KMS-11 (cell line): ENCODE measurements around the gene PSG1.
"Not testable (repeated sequence)": the region's sequence is repeated elsewhere in the genome, so short reads cannot be mapped to it uniquely, and the experiment has no call there.

Experiments
- H2AFZ ChIP-seq: fragments of 200-600 bp; sonication (generic); 2 replicates; pipeline ENCODE4 v1.6.1; 2016; ENCODE audit warnings: antibody characterized with exemption, mixed run types, low read depth
- H3K27ac ChIP-seq: fragments of 200-600 bp; sonication (generic); 2 replicates; pipeline ENCODE4 v1.6.1; 2016; ENCODE audit warnings: mild to moderate bottlenecking, mixed run types
- H3K27me3 ChIP-seq: fragments of 200-600 bp; sonication (generic); 2 replicates; pipeline ENCODE4 v1.6.1; 2017; ENCODE audit warnings: mild to moderate bottlenecking, low read depth, mixed run types, moderate library complexity; ENCODE audit not compliant: insufficient read depth
- H3K36me3 ChIP-seq: fragments of 200-600 bp; sonication (generic); 2 replicates; pipeline ENCODE4 v1.6.1; 2017; ENCODE audit warnings: mild to moderate bottlenecking, mixed run types; ENCODE audit not compliant: insufficient read depth
- H3K4me1 ChIP-seq: fragments of 200-600 bp; sonication (generic); 2 replicates; pipeline ENCODE4 v1.6.1; 2016; ENCODE audit warnings: mild to moderate bottlenecking, low read depth, mixed run types; ENCODE audit not compliant: poor library complexity, severe bottlenecking
- H3K4me2 ChIP-seq: fragments of 200-600 bp; sonication (generic); 2 replicates; pipeline ENCODE4 v1.7.0; 2016; ENCODE audit warnings: mild to moderate bottlenecking, mixed run types
- H3K4me3 ChIP-seq: fragments of 200-600 bp; sonication (generic); IDR thresholded peaks from 2 replicates; pipeline ENCODE4 v1.6.1; 2017; ENCODE audit warnings: low read depth, low read length, mixed read lengths; ENCODE audit not compliant: insufficient read depth
- H3K79me2 ChIP-seq: fragments of 200-600 bp; sonication (generic); 2 replicates; pipeline ENCODE4 v1.6.1; 2016; ENCODE audit warnings: low read depth, mixed run types; ENCODE audit not compliant: insufficient read depth
- H3K9ac ChIP-seq: fragments of 200-600 bp; sonication (generic); 2 replicates; pipeline ENCODE4 v1.6.1; 2016; ENCODE audit warnings: mild to moderate bottlenecking, mixed run types
- H4K20me1 ChIP-seq: fragments of 200-600 bp; sonication (generic); 2 replicates; pipeline ENCODE4 v1.6.1; 2016; ENCODE audit warnings: mild to moderate bottlenecking, mixed run types; ENCODE audit not compliant: insufficient read depth

PSG1 gene

DNA sequence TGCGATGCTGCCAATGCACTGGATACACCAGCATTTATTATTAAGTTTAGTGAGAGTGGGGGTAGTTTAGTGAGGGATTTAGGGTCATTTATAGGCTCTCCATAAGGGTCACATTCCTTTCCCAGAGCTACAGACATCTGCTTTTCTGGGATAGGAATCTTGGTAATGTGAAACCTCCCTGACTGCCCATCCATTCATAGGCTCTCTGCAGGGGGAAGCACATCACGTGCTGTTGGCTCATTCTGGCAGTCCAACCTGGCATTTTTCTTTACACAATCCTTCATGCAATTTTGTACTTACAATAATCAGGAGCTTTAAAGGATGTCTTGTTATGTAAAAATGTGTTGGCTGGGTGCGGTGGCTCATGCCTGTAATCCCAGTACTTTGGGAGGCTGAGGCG is 21.0 kb upstream of the PSG1 start:
- not testable (repeated sequence) for H2AFZ ChIP-seq, H3K27me3 ChIP-seq, H3K4me3 ChIP-seq, H3K27ac ChIP-seq, H3K79me2 ChIP-seq, H4K20me1 ChIP-seq, H3K4me1 ChIP-seq, H3K36me3 ChIP-seq, H3K9ac ChIP-seq, H3K4me2 ChIP-seq

DNA sequence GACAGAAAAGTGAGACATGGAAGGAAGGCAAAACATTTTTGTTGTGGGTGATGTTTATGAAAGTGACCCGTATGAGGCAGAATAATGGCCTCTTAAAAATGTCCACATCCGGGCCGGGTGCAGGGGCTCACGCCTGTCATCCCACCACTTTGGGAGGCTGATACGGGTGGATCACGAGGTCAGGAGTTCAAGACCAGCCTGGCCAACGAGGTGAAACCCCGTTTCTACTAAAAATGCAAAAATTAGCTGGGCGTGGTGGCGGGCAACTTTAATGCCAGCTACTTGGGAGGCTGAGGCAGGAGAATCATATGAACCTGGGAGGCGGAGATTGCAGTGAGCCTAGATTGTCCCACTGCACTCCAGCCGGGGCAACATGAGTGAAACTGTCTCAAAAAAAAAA is 20.2 kb upstream of the PSG1 start:
- not testable (repeated sequence) for H3K79me2 ChIP-seq, H3K36me3 ChIP-seq, H3K9ac ChIP-seq, H3K4me1 ChIP-seq, H3K27ac ChIP-seq, H3K4me3 ChIP-seq, H4K20me1 ChIP-seq, H2AFZ ChIP-seq, H3K27me3 ChIP-seq, H3K4me2 ChIP-seq

- H2AFZ ChIP-seq, H3K4me3 ChIP-seq, H3K4me1 ChIP-seq, H3K27ac ChIP-seq, H3K9ac ChIP-seq, H4K20me1 ChIP-seq, H3K36me3 ChIP-seq, H3K4me2 ChIP-seq, H3K27me3 ChIP-seq, H3K79me2 ChIP-seq: not testable (repeated sequence)
Measured at GRCh38 chr19:42899110-42899509, 19.6 kb upstream of the PSG1 start.

DNA sequence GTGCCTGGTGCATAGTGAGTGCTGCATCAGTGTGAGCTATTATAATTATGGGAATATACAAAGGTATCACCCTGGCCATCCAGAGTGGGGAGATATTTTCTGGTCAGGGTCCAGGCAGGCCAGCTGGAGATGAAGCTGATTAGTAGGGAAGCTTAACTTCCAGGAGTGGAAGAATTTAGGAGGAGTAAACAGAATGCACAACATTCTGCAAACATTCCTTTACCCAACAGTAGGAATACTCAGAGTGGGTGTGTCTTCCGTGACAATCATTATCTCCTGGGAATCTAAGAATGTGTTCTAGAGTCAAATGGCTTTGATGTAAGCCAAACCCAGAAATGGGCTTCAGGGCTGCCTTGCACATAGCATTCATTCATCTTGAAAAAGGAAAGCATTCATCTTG is 19.1 kb upstream of the PSG1 start:
- not testable (repeated sequence) for H3K27ac ChIP-seq, H3K4me3 ChIP-seq, H4K20me1 ChIP-seq, H3K4me1 ChIP-seq, H3K36me3 ChIP-seq, H3K79me2 ChIP-seq, H2AFZ ChIP-seq, H3K9ac ChIP-seq, H3K4me2 ChIP-seq, H3K27me3 ChIP-seq

DNA sequence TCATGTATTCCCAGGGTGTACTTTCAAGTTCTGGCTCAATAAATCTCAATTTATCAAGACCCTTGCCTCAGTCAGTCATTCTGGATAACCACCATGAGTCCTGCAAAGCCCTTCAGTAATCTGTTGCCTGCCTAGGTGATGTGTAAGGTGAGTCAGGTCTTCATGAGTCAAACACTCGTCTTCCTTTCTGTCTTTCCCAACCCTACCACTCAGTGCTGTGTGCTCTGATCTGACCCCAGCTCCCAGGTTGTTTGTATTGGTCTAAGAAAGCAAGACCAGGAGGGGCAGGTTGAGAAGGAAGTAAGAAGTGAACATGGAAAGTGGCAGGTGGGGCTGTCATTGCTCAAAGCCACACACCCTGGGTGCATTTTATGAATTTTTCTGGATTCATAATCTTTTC is 18.2 kb upstream of the PSG1 start:
- not testable (repeated sequence) for H3K36me3 ChIP-seq, H3K9ac ChIP-seq, H3K27me3 ChIP-seq, H3K4me2 ChIP-seq, H3K4me1 ChIP-seq, H4K20me1 ChIP-seq, H3K4me3 ChIP-seq, H2AFZ ChIP-seq, H3K79me2 ChIP-seq, H3K27ac ChIP-seq

GRCh38 chr19:42890446-42890845 is 10.9 kb upstream of the PSG1 start:
- not testable (repeated sequence) for H3K27me3 ChIP-seq, H3K4me2 ChIP-seq, H3K27ac ChIP-seq, H3K79me2 ChIP-seq, H3K4me1 ChIP-seq, H2AFZ ChIP-seq, H3K36me3 ChIP-seq, H3K4me3 ChIP-seq, H3K9ac ChIP-seq, H4K20me1 ChIP-seq

DNA sequence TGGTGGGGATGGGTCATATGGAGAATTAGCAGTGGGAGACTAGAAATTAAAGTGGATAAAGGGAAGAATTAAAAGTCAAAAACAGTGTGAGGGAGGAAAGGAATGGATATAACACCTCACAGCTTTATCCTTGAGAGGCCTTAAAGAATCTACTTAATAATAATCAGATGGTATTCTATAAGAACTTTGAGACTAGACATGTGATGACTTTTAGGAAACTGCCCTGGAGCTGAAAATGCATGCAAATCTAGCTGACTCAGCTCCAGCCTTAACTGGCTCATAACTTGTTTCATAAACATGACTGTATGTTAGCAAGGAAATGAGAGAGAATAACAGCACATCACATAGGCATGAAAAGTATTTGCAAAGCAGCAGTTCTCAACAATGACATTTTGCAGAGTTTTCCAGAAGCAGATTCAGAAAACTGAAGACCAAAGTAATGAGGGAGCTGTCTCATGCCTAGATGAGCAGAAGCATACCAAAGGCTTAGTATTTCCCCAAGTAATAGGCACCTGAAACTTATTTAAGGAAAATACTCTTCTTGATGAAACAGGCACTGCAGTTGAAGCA is 8.4 kb upstream of the PSG1 start:
- H2AFZ ChIP-seq, H3K79me2 ChIP-seq, H3K9ac ChIP-seq, H3K4me3 ChIP-seq, H3K4me1 ChIP-seq, H3K4me2 ChIP-seq, H4K20me1 ChIP-seq, H3K27ac ChIP-seq, H3K36me3 ChIP-seq, H3K27me3 ChIP-seq: not testable (repeated sequence)

GRCh38 chr19:42882730-42883129 is 3.2 kb upstream of the PSG1 start:
- H3K27ac ChIP-seq, H3K9ac ChIP-seq, H3K27me3 ChIP-seq, H3K4me1 ChIP-seq, H3K4me3 ChIP-seq, H3K36me3 ChIP-seq, H3K79me2 ChIP-seq, H2AFZ ChIP-seq, H3K4me2 ChIP-seq, H4K20me1 ChIP-seq: not testable (repeated sequence)

- not testable (repeated sequence) for H2AFZ ChIP-seq, H3K9ac ChIP-seq, H3K4me2 ChIP-seq, H3K27me3 ChIP-seq, H4K20me1 ChIP-seq, H3K36me3 ChIP-seq, H3K4me1 ChIP-seq, H3K79me2 ChIP-seq, H3K27ac ChIP-seq, H3K4me3 ChIP-seq
Measured at GRCh38 chr19:42882010-42882409, 2.5 kb upstream of the PSG1 start.

DNA sequence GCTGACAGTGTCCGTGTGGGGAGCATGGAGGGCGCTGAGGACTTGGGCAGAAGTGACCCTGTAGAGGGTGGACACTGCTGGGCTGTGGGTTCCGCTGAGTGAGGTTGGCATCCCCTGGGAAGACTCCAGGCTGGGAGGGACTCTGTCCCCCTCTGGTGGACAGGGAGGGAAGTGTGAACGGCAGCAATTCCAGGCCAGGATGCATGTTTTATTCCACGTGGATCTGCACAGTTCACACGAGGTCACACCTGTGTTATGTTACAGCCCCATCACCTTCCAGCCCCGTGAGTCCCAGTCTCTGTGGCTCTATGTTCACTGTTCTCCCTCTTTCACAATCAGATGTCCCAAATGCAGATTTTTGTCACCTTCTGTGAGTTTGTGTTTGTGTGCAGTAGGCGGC is 1.8 kb upstream of the PSG1 start:
- H3K36me3 ChIP-seq, H3K79me2 ChIP-seq, H3K9ac ChIP-seq, H3K4me3 ChIP-seq, H3K4me2 ChIP-seq, H3K27me3 ChIP-seq, H3K27ac ChIP-seq, H2AFZ ChIP-seq, H3K4me1 ChIP-seq, H4K20me1 ChIP-seq: not testable (repeated sequence)

DNA sequence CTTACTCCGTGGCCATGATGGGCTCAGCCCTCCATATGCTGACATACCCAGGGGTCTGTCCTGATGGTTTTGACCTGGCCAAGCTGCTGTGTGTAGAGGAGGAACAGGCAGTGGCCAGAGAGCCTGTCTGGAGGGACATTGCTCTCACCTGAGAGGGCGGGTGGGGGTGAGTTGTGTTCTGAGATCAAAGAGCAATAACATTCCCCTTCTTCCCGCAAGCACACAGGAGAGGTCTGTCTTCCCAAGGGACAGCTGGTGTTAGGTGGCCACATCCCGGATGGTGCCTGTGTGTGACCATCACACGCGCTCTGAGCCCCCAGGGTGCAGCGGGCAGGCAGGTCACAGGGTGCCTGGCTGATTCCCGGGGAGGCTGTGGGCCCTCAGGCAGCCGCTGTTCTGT is 1.1 kb upstream of the PSG1 start:
- not testable (repeated sequence) for H3K36me3 ChIP-seq, H3K79me2 ChIP-seq, H3K27me3 ChIP-seq, H3K4me2 ChIP-seq, H3K9ac ChIP-seq, H4K20me1 ChIP-seq, H3K4me3 ChIP-seq, H3K27ac ChIP-seq, H2AFZ ChIP-seq, H3K4me1 ChIP-seq
